Panc1 (cell line): Measurements from ENCODE around the gene BACH2. TPM values are rescaled to one million over a fixed set of nuclear protein-coding genes. Genes with fewer than 3 reads are reported as not detected.

ENCODE experiments used
- ATAC-seq: fragments of 200-7000 bp; cut with Tn5 transposase; 2 replicates; pipeline ENCODE4 v1.9.1; 2020; ENCODE audit warnings: mild to moderate bottlenecking, moderate library complexity
- BruUV-seq: library from RNA; stranded (reverse); fragments of 400-500 nt; replicated peaks from 2 replicates; lab custom pipeline; 2021; lab: Mats Ljungman, UMichigan
- CTCF ChIA-PET: fragments of 300-600 bp; sonication (Branson Sonifier 250); formaldehyde crosslinking; loops from one replicate; lab custom pipeline; 2022; ENCODE audit warnings: antibody characterized with exemption; lab: Charles Lee
- POLR2A ChIA-PET: fragments of 300-600 bp; sonication (Branson Sonifier 250); formaldehyde crosslinking; loops from one replicate; lab custom pipeline; 2022; ENCODE audit warnings: antibody characterized with exemption; lab: Charles Lee
- DNase-seq: peaks from one replicate; pipeline ENCODE4 v3.0.0-alpha.2; 2010; ENCODE audit warnings: low read depth, low spot score
- H3K27ac ChIP-seq: 2 replicates; pipeline ENCODE4 v1.5.1; 2011; ENCODE audit warnings: mild to moderate bottlenecking, low read length, inconsistent platforms
- H3K27me3 ChIP-seq: fragments of 200-500 bp; sonication (Bioruptor generic); 2 replicates; pipeline ENCODE4 v1.6.0; 2014; ENCODE audit warnings: low read length, inconsistent platforms; ENCODE audit not compliant: control insufficient read depth, insufficient read depth
- H3K36me3 ChIP-seq: fragments of 200-500 bp; sonication (Bioruptor generic); 2 replicates; pipeline ENCODE4 v1.5.1; 2014; ENCODE audit warnings: inconsistent platforms, mild to moderate bottlenecking, low read length, moderate library complexity; ENCODE audit not compliant: control insufficient read depth, insufficient read depth
- H3K4me1 ChIP-seq: 2 replicates; pipeline ENCODE4 v1.5.1; 2011; ENCODE audit warnings: inconsistent platforms, mild to moderate bottlenecking, low read length, moderate library complexity; ENCODE audit not compliant: control insufficient read depth, insufficient read depth
- H3K4me3 ChIP-seq, 2 experiments: 2 replicates each; pipeline ENCODE4 v1.5.1; 2011 to 2012; ENCODE audit warnings: low read depth in 2 of 2, low read length in 2 of 2, mild to moderate bottlenecking in 2 of 2, inconsistent platforms in 1 of 2, moderate library complexity in 1 of 2
- H3K9me3 ChIP-seq: fragments of 200-500 bp; sonication (Bioruptor generic); 2 replicates; pipeline ENCODE4 v1.5.1; 2014; ENCODE audit warnings: low read depth, mild to moderate bottlenecking, inconsistent platforms, low read length, moderate library complexity; ENCODE audit not compliant: control insufficient read depth, insufficient read depth
- CTCF ChIP-seq: fragments of 450-650 bp; IDR thresholded peaks from 2 replicates; pipeline ENCODE4 v1.5.1; 2017; ENCODE audit warnings: mild to moderate bottlenecking
- POLR2AphosphoS5 ChIP-seq: IDR thresholded peaks from 2 replicates; pipeline ENCODE4 v1.6.1; 2012; ENCODE audit warnings: mild to moderate bottlenecking, low read depth, low read length, moderate library complexity
- REST ChIP-seq, 2 experiments: IDR thresholded peaks; 2 replicates each; pipeline ENCODE4 v1.6.1; 2011 to 2012; ENCODE audit warnings: low read depth in 2 of 2, control low read depth in 1 of 2, low read length in 1 of 2, mild to moderate bottlenecking in 1 of 2, moderate library complexity in 1 of 2; ENCODE audit not compliant: insufficient read depth in 1 of 2
- SIN3A ChIP-seq: IDR thresholded peaks from 2 replicates; pipeline ENCODE4 v1.6.1; 2012; ENCODE audit warnings: low read depth, mild to moderate bottlenecking, low read length, moderate library complexity, borderline replicate concordance; ENCODE audit not compliant: insufficient read depth
- TCF7L2 ChIP-seq: IDR thresholded peaks from 2 replicates; pipeline ENCODE4 v1.6.1; 2011; ENCODE audit warnings: mild to moderate bottlenecking, low read depth, low read length, inconsistent platforms
- in situ Hi-C: cut with HindIII; loops from 2 replicates; pipeline ENCODE4 v1.10.0; 2016; ENCODE audit warnings: low sequenced_read_pairs, low pct_unique_long_range_greater_than_20kb
- intact Hi-C: fragments of 100-400 bp; cut with micrococcal nuclease; formaldehyde crosslinking; loops from one replicate; pipeline ENCODE4 v1.10.0; 2022; ENCODE audit not compliant: unreplicated experiment
- total RNA-seq: library from RNA; stranded (reverse); gene quantifications from one replicate; pipeline ENCODE4 v1.2.1, GENCODE V29; 2021; ENCODE audit not compliant: unreplicated experiment

BACH2 gene
- total RNA-seq, 1 experiment from 2014 or later: 1.6 TPM

GRCh38 chr6:90186637-90187371, 109.8 kb downstream of the BACH2 start:
- in situ Hi-C loops: no loop called here
- DNase-seq (no peak), ATAC-seq (no peak)
- no peaks in the 10 kb centered on the region for H3K27me3 ChIP-seq
- TF ChIP-seq CTCF (no peak), POLR2AphosphoS5 (no peak)
- no TSS peak for BruUV-seq
- ChIA-PET POLR2A (no interaction called here), CTCF (no interaction called here)
- H3K27ac ChIP-seq: no peak overlapping the region
- no peaks in the 10 kb centered on the region for H3K36me3 ChIP-seq
- intact Hi-C loops: no loop called here
- no peaks in the 10 kb centered on the region; the same call in 1 of the 2 replicates for H3K4me1 ChIP-seq
- no peak overlapping the region for H3K4me3 ChIP-seq
- no peaks in the 10 kb centered on the region for H3K9me3 ChIP-seq

GRCh38 chr6:90186026-90186425, 110.6 kb downstream of the BACH2 start:
- POLR2A ChIA-PET: no interaction called here

More at GRCh38 chr6:90186026-90186425, 110.6 kb downstream of the BACH2 start:
- Histone ChIP-seq H3K27ac (no peak overlapping the region), H3K36me3 (no peaks in the 10 kb centered on the region), H3K27me3 (no peaks in the 10 kb centered on the region), H3K4me3 (no peak overlapping the region), H3K9me3 (no peaks in the 10 kb centered on the region), H3K4me1 (no peaks in the 10 kb centered on the region; the same call in 1 of the 2 replicates)
- BruUV-seq: no TSS peak
- TF ChIP-seq SIN3A: no peak
- TF ChIP-seq POLR2AphosphoS5: no peak
- no peak for TF ChIP-seq CTCF
- no peak for TF ChIP-seq TCF7L2
- TF ChIP-seq REST (IDR thresholded peaks at IDR 0.05; ENCODE audit: insufficient read depth in 1 of 2, low read depth in 2 of 2, low read length in 1 of 2): no peak
- no peak for ATAC-seq
- intact Hi-C loops: no loop called here
- CTCF ChIA-PET: no interaction called here
- in situ Hi-C loops: no loop called here
- no peak for DNase-seq
